Breast epithelium (tissue), 3 donors: ENCODE results near the gene MCM3.

Source experiments
- CTCF ChIP-seq, 3 donors: fragments of 450-650 bp; IDR thresholded peaks; one replicate each; pipeline ENCODE4 v1.5.1; 2016 to 2017; ENCODE audit warnings: antibody characterized with exemption in 3 of 3, mild to moderate bottlenecking in 3 of 3, moderate library complexity in 3 of 3
- POLR2A ChIP-seq: fragments of 450-650 bp; IDR thresholded peaks from one replicate; pipeline ENCODE4 v1.6.1; 2016; ENCODE audit warnings: antibody characterized with exemption, mild to moderate bottlenecking, moderate library complexity

GRCh38 chr6:52306972-52307870 is 22.7 kb upstream of the MCM3 start:
- TF ChIP-seq CTCF (IDR thresholded peaks at IDR 0.05) (no peak), POLR2A (no peak)
